Ishikawa (cell line): ENCODE results near the gene CYP2S1.
A peak's percentile ranks its signal among the peaks of the same experiment; 100 is the strongest.

Experiments used
- CEBPB ChIP-seq: IDR thresholded peaks from 2 replicates; pipeline ENCODE4 v1.6.1; 2012
- CREB1 ChIP-seq: IDR thresholded peaks from 2 replicates; pipeline ENCODE4 v1.6.1; 2012; ENCODE audit warnings: low read depth
- EGR1 ChIP-seq: IDR thresholded peaks from 2 replicates; pipeline ENCODE4 v1.6.1; 2012
- EP300 ChIP-seq: IDR thresholded peaks from 2 replicates; pipeline ENCODE4 v1.6.1; 2012; ENCODE audit warnings: borderline replicate concordance
- FOXM1 ChIP-seq: IDR thresholded peaks from 2 replicates; pipeline ENCODE4 v1.6.1; 2012; ENCODE audit warnings: low read depth, borderline replicate concordance
- MAX ChIP-seq: IDR thresholded peaks from 2 replicates; pipeline ENCODE4 v1.6.1; 2012
- NFIC ChIP-seq: IDR thresholded peaks from 2 replicates; pipeline ENCODE4 v1.6.1; 2012
- RAD21 ChIP-seq: IDR thresholded peaks from 2 replicates; pipeline ENCODE4 v1.6.1; 2012; ENCODE audit warnings: low read depth
- REST ChIP-seq: IDR thresholded peaks from 2 replicates; pipeline ENCODE4 v1.6.1; 2012; ENCODE audit warnings: low read depth, mild to moderate bottlenecking
- TAF1 ChIP-seq: IDR thresholded peaks from 2 replicates; pipeline ENCODE4 v1.6.1; 2012; ENCODE audit warnings: low read depth, mild to moderate bottlenecking
- TCF12 ChIP-seq: IDR thresholded peaks from 2 replicates; pipeline ENCODE4 v1.6.1; 2012; ENCODE audit warnings: low read depth
- TEAD4 ChIP-seq: IDR thresholded peaks from 2 replicates; pipeline ENCODE4 v1.6.1; 2012
- USF1 ChIP-seq: IDR thresholded peaks from 2 replicates; pipeline ENCODE4 v1.6.1; 2012
- YY1 ChIP-seq: IDR thresholded peaks from 2 replicates; pipeline ENCODE4 v1.6.1; 2012; ENCODE audit warnings: low read depth
- ZBTB7A ChIP-seq: IDR thresholded peaks from 2 replicates; pipeline ENCODE4 v1.6.1; 2012; ENCODE audit warnings: low read depth

CYP2S1 gene

GRCh38 chr19:41204338-41204737 lies 11.3 kb downstream of the CYP2S1 start:
- TF ChIP-seq RAD21 (peak; percentile 97), CEBPB (0 out of 2 replicates have a peak, but pooled peaks have one; percentile 12)

- TF ChIP-seq NFIC (no peak), TAF1 (no peak), RAD21 (no peak), CREB1 (no peak), USF1 (no peak)
Measured at GRCh38 chr19:41205995-41206394, 13.0 kb downstream of the CYP2S1 start.

- TF ChIP-seq CREB1 (no peak), TCF12 (no peak), REST (no peak), USF1 (no peak), ZBTB7A (no peak), EGR1 (no peak), TEAD4 (no peak), MAX (no peak), RAD21 (no peak), EP300 (no peak), YY1 (no peak), CEBPB (no peak), TAF1 (no peak), FOXM1 (no peak)
Measured at GRCh38 chr19:41206456-41206855, 13.4 kb downstream of the CYP2S1 start.

- no peak for TF ChIP-seq RAD21
- no peak for TF ChIP-seq ZBTB7A
- no peak for TF ChIP-seq TAF1
- no peak for TF ChIP-seq EGR1
- no peak for TF ChIP-seq REST
- TF ChIP-seq CEBPB = no peak
- no peak for TF ChIP-seq EP300
- no peak for TF ChIP-seq CREB1
- TF ChIP-seq NFIC = no peak
- TF ChIP-seq FOXM1 = no peak
- TF ChIP-seq USF1 = no peak
- TF ChIP-seq YY1 = no peak
- TF ChIP-seq TEAD4 = no peak
Measured at GRCh38 chr19:41206926-41207750, 14.1 kb downstream of the CYP2S1 start.

- TF ChIP-seq FOXM1 = no peak
- TF ChIP-seq EP300 = no peak
- TF ChIP-seq CEBPB = no peak
- no peak for TF ChIP-seq TAF1
- no peak for TF ChIP-seq USF1
- TF ChIP-seq ZBTB7A = no peak
Measured at GRCh38 chr19:41214161-41214560, 21.1 kb downstream of the CYP2S1 start.

- TF ChIP-seq FOXM1 = no peak
- no peak for TF ChIP-seq RAD21
- no peak for TF ChIP-seq EGR1
- no peak for TF ChIP-seq REST
- no peak for TF ChIP-seq NFIC
- no peak for TF ChIP-seq CREB1
- TF ChIP-seq TEAD4 = no peak
- TF ChIP-seq TCF12 = no peak
- no peak for TF ChIP-seq ZBTB7A
- no peak for TF ChIP-seq MAX
- no peak for TF ChIP-seq USF1
- TF ChIP-seq CEBPB = no peak
- TF ChIP-seq EP300 = no peak
Measured at GRCh38 chr19:41217741-41218140, 24.7 kb downstream of the CYP2S1 start.
